ENCODE measurements around the gene SLC25A1. TPM values are rescaled to one million over a fixed set of nuclear protein-coding genes. Genes with fewer than 3 reads are reported as not detected.
A peak's percentile ranks its signal among the peaks of the same experiment; 100 is the strongest.

SLC25A1 gene
- total and polyA plus RNA-seq, 10 of the 15 experiments (the other 5 are each of a cell fraction or from before 2014, with no cell fraction given) = 2.3 to 79.0 (median 30.3) TPM

DNA sequence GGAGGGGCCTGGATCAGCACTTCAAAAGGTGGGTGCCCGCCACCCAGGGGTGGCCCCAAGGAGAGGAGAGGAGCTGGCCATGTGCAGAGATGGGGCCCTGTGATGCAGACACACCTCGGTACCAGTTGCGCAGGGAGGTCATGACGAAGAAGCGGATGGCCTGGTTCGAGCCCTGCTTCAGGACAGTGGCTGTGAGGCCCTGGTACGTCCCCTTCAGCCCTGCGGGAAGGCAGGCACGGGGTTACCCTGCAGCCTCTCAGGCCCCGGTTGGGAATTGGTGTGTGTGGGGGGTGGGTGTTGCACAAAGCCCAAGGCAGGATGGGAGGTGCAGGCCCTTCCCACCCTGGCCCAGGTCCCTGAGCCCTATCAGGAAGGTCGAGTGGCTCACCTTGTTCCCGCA lies 1.8 kb downstream of the SLC25A1 start (continued):
- no peak for TF ChIP-seq TAF1 (IDR thresholded peaks at IDR 0.05; ENCODE audit: borderline replicate concordance, low read depth, low read length)
- TF ChIP-seq, protein P1, sequence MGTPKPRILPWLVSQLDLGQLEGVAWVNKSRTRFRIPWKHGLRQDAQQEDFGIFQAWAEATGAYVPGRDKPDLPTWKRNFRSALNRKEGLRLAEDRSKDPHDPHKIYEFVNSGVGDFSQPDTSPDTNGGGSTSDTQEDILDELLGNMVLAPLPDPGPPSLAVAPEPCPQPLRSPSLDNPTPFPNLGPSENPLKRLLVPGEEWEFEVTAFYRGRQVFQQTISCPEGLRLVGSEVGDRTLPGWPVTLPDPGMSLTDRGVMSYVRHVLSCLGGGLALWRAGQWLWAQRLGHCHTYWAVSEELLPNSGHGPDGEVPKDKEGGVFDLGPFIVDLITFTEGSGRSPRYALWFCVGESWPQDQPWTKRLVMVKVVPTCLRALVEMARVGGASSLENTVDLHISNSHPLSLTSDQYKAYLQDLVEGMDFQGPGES (IDR thresholded peaks at IDR 0.05) = no peak

DNA sequence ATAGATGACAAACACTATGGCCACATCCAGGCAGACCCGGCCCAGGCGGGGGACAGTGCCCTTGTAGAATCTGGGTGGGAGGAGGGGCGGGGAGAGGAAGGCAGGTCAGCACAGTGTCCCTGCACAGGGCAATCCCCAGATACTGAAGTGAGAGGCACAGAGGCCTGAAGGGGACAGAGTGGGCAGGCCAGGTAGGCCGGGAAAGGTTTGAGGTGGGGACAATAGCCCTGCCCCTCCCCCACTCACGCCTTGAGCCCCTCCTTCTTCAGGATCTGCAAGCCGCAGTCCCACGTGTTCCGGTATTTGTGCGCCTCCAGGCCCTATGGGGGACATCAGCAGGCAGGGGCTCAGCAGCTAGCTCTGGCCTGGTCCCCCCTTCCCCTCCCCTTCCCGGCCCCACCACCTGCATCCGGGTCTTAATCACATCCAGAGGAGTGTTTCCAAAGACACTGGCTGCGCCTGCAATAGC lies 2.3 kb downstream of the SLC25A1 start:
- Histone ChIP-seq H3K4me1 (ENCODE audit: control insufficient read depth, insufficient read depth, low read length) (peaks cover 32% of the 10 kb centered on the region), H4K20me1 (ENCODE audit: control insufficient read depth, insufficient read depth) (no peaks in the 10 kb centered on the region), H3K27me3 (replicated peaks in 1 of 2; ENCODE audit: control insufficient read depth in 2 of 2, insufficient read depth in 2 of 2, low read length in 1 of 2) (no peaks in the 10 kb centered on the region), H3K9me3 (replicated peaks; ENCODE audit: control insufficient read depth, insufficient read depth, low read length) (no peaks in the 10 kb centered on the region), H3K79me2 (ENCODE audit: control insufficient read depth, insufficient read depth, low read length) (peaks cover 47% of the 10 kb centered on the region), H2AFZ (ENCODE audit: control insufficient read depth, low read depth, low read length) (no peak overlapping the region), H3K36me3 (ENCODE audit: control insufficient read depth in 2 of 2, insufficient read depth in 2 of 2, low read length in 1 of 2) (peaks cover 0 to 1% of the 10 kb centered on the region in 2 experiments; a peak in 2 of 4 replicates), H3K27ac (ENCODE audit: control insufficient read depth, insufficient read depth) (no peak overlapping the region), H3K4me3 (no peak overlapping the region), H3K4me2 (ENCODE audit: control insufficient read depth, insufficient read depth) (peak overlapping the region; percentile 33; the same call in 1 of the 2 replicates), H3K9ac (ENCODE audit: control insufficient read depth, insufficient read depth, low read length) (no peak overlapping the region)
- no peak for FAIRE-seq
- no peak for ATAC-seq
- POLR2A ChIA-PET = no interaction called here
- in situ Hi-C loops (cut with MboI) (no loop called here), intact Hi-C loops (cut with micrococcal nuclease; ENCODE audit: unreplicated experiment) (loop anchor here (5.0 kb wide), 2 partner anchors 256 to 271 kb away; partner anchors contain the start of genes C22orf39, HIRA and MRPL40)
- RAD21 ChIA-PET (ENCODE audit: unreplicated experiment) = no interaction called here
- TSS peak; percentile 66 for BruUV-seq (replicated peaks)
- DNase-seq (ENCODE audit: low read depth, low spot score) = no peak
- TF ChIP-seq POLR2AphosphoS5 (IDR thresholded peaks at IDR 0.05; ENCODE audit: low read length) = no peak
- TF ChIP-seq, protein P2, sequence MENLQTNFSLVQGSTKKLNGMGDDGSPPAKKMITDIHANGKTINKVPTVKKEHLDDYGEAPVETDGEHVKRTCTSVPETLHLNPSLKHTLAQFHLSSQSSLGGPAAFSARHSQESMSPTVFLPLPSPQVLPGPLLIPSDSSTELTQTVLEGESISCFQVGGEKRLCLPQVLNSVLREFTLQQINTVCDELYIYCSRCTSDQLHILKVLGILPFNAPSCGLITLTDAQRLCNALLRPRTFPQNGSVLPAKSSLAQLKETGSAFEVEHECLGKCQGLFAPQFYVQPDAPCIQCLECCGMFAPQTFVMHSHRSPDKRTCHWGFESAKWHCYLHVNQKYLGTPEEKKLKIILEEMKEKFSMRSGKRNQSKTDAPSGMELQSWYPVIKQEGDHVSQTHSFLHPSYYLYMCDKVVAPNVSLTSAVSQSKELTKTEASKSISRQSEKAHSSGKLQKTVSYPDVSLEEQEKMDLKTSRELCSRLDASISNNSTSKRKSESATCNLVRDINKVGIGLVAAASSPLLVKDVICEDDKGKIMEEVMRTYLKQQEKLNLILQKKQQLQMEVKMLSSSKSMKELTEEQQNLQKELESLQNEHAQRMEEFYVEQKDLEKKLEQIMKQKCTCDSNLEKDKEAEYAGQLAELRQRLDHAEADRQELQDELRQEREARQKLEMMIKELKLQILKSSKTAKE (IDR thresholded peaks at IDR 0.05; ENCODE audit: low read depth, poor library complexity, severe bottlenecking) = no peak
- no peak for TF ChIP-seq RELA (IDR thresholded peaks at IDR 0.05; ENCODE audit: borderline replicate concordance, partially characterized antibody)
- TF ChIP-seq MYC (IDR thresholded peaks at IDR 0.05; ENCODE audit: insufficient read depth, insufficient read length, insufficient replicate concordance, low read length, severe bottlenecking) = no peak
- TF ChIP-seq JUNB (IDR thresholded peaks at IDR 0.05) = no peak
- TF ChIP-seq, protein P3, sequence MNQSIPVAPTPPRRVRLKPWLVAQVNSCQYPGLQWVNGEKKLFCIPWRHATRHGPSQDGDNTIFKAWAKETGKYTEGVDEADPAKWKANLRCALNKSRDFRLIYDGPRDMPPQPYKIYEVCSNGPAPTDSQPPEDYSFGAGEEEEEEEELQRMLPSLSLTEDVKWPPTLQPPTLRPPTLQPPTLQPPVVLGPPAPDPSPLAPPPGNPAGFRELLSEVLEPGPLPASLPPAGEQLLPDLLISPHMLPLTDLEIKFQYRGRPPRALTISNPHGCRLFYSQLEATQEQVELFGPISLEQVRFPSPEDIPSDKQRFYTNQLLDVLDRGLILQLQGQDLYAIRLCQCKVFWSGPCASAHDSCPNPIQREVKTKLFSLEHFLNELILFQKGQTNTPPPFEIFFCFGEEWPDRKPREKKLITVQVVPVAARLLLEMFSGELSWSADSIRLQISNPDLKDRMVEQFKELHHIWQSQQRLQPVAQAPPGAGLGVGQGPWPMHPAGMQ (IDR thresholded peaks at IDR 0.05; ENCODE audit: borderline replicate concordance) = no peak
- no peak for TF ChIP-seq CEBPB (IDR thresholded peaks at IDR 0.05; ENCODE audit: borderline replicate concordance in 1 of 2, low read depth in 2 of 2, low read length in 2 of 2)
- TF ChIP-seq HDAC6 (IDR thresholded peaks at IDR 0.05; ENCODE audit: unreplicated experiment) = no peak
- TF ChIP-seq TCF3 (IDR thresholded peaks at IDR 0.05; ENCODE audit: borderline replicate concordance, insufficient read depth, low read depth, low read length) = no peak
- no peak for TF ChIP-seq NFIC (IDR thresholded peaks at IDR 0.05; ENCODE audit: low read depth, low read length)
- 87% methylated on average over 11 of the region's 12 CpGs for WGBS (ENCODE audit: insufficient coverage, insufficient replicate concordance, low lambda C conversion rate, missing lambda C conversion rate)
- SMC1A ChIA-PET (ENCODE audit: uncharacterized antibody, unreplicated experiment) = no interaction called here
- CTCF ChIA-PET = no interaction called here

Data from GM12878 (cell line).